PC-3 (cell line): ENCODE results near the gene CD58.

Source experiments
- EZH2phosphoT487 ChIP-seq: fragments of 300-600 bp; sonication (generic); IDR thresholded peaks from 2 replicates; pipeline ENCODE4 v1.6.1; 2018; ENCODE audit warnings: mild to moderate bottlenecking, antibody characterized with exemption, low read length, borderline replicate concordance
- TF ChIP-seq, protein P1 (sequence below): fragments of 300-600 bp; sonication (generic); conservative IDR thresholded peaks from 2 replicates; pipeline ENCODE4 v1.5.1; 2017; ENCODE audit warnings: antibody characterized with exemption, low read depth, mild to moderate bottlenecking, low read length

DNA sequence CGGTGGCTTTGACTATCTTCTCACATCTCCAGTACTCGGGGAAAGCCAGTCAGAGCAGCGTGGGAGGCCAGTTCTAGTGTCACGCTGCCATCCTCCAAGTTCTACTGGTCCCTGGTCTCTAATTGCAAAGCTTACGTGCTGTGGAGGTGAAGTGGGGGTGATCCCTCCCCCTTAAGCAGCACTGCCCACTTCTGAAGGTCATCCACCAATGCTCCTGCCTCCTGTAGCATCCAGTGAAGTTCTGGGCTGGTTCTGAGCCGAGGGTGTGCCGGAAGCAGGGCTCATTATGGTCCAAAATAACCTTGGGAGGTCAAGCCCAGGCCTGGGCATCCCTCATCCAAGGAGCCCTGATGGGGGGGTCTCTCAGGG is 95.0 kb downstream of the CD58 start:
- TF ChIP-seq, protein P1, sequence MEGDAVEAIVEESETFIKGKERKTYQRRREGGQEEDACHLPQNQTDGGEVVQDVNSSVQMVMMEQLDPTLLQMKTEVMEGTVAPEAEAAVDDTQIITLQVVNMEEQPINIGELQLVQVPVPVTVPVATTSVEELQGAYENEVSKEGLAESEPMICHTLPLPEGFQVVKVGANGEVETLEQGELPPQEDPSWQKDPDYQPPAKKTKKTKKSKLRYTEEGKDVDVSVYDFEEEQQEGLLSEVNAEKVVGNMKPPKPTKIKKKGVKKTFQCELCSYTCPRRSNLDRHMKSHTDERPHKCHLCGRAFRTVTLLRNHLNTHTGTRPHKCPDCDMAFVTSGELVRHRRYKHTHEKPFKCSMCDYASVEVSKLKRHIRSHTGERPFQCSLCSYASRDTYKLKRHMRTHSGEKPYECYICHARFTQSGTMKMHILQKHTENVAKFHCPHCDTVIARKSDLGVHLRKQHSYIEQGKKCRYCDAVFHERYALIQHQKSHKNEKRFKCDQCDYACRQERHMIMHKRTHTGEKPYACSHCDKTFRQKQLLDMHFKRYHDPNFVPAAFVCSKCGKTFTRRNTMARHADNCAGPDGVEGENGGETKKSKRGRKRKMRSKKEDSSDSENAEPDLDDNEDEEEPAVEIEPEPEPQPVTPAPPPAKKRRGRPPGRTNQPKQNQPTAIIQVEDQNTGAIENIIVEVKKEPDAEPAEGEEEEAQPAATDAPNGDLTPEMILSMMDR = no peak
- TF ChIP-seq EZH2phosphoT487 = no peak
